ENCODE measurements around the gene SPATA4.

- TF ChIP-seq CTCF (conservative IDR thresholded peaks at IDR 0.05 in 1 of 2, IDR thresholded peaks at IDR 0.05 in 1 of 2; ENCODE audit: extremely low read depth in 1 of 2, insufficient read depth in 1 of 2, low read depth in 1 of 2, low read length in 2 of 2), result peak in 1 of 2 donors; percentile 3
- no peak for TF ChIP-seq EZH2 (IDR thresholded peaks at IDR 0.05; ENCODE audit: borderline replicate concordance, low read length)
These were observed 3.4 kb downstream of the SPATA4 start for GRCh38 chr4:176191974-176192373.
